Activated CD8-positive, alpha-beta memory T cell treated with anti-CD3 and anti-CD28 coated beads for 4 hours (primary cell): ENCODE measurements around the gene CRYBG2.
A peak's percentile ranks its signal among the peaks of the same experiment; 100 is the strongest.
"Not testable (repeated sequence)": the region's sequence is repeated elsewhere in the genome, so short reads cannot be mapped to it uniquely, and the experiment has no call there.

Experiments
- DNase-seq, 2 donors: peaks; one replicate each; pipeline ENCODE4 v3.0.0-alpha.2; 2020; ENCODE audit warnings: low read depth in 2 of 2

The CRYBG2 gene

GRCh38 chr1:26295194-26296138 is 58.5 kb downstream of the CRYBG2 start:
- DNase-seq, result no peak

GRCh38 chr1:26293911-26294463 is 59.9 kb downstream of the CRYBG2 start:
- DNase-seq, result no peak

- not testable (repeated sequence) for DNase-seq
Measured at GRCh38 chr1:26292735-26293134, 61.2 kb downstream of the CRYBG2 start.

- no peak for DNase-seq
Measured at GRCh38 chr1:26291939-26292338, 62.0 kb downstream of the CRYBG2 start.

- DNase-seq, result no peak
Measured at GRCh38 chr1:26291433-26291832, 62.5 kb downstream of the CRYBG2 start.

GRCh38 chr1:26290882-26291261 is 63.1 kb downstream of the CRYBG2 start:
- DNase-seq, result no peak

GRCh38 chr1:26290122-26290881 is 63.6 kb downstream of the CRYBG2 start:
- no peak for DNase-seq

GRCh38 chr1:26289158-26290059 is 64.5 kb downstream of the CRYBG2 start:
- no peak for DNase-seq

GRCh38 chr1:26288311-26288941 is 65.5 kb downstream of the CRYBG2 start:
- peak in 1 of 2 donors; percentile 55 for DNase-seq

GRCh38 chr1:26287811-26288210 is 66.1 kb downstream of the CRYBG2 start:
- no peak for DNase-seq

GRCh38 chr1:26287033-26287711 is 66.8 kb downstream of the CRYBG2 start:
- DNase-seq, result no peak

GRCh38 chr1:26286064-26286416 is 67.9 kb downstream of the CRYBG2 start:
- DNase-seq, result no peak

GRCh38 chr1:26285366-26286063 is 68.4 kb downstream of the CRYBG2 start:
- DNase-seq, result no peak

- peak; percentile 96 to 98 for DNase-seq
Measured at GRCh38 chr1:26284597-26285347, 69.2 kb downstream of the CRYBG2 start.

- no peak for DNase-seq
Measured at GRCh38 chr1:26283871-26284596, 69.9 kb downstream of the CRYBG2 start.

GRCh38 chr1:26283279-26283853 is 70.6 kb downstream of the CRYBG2 start:
- DNase-seq, result no peak

GRCh38 chr1:26282401-26282918 is 71.5 kb downstream of the CRYBG2 start:
- no peak for DNase-seq

- DNase-seq, result no peak
Measured at GRCh38 chr1:26281971-26282370, 72.0 kb downstream of the CRYBG2 start.
